HepG2 (cell line): ENCODE results near the gene TRMU. TPM values are rescaled to one million over a fixed set of nuclear protein-coding genes. Genes with fewer than 3 reads are reported as not detected.

Source experiments
- ERF ChIP-seq: IDR thresholded peaks from 2 replicates; pipeline ENCODE4 v1.6.1; 2018; ENCODE audit warnings: missing biosample characterization, missing genetic modification reagents
- HNF4G ChIP-seq, 2 experiments: sonication (generic) in 1 of 2; formaldehyde crosslinking in 1 of 2; IDR thresholded peaks; 2 replicates each; pipeline versions ENCODE4 v1.4.0 to v1.6.1; 2011 to 2020; ENCODE audit warnings: borderline replicate concordance in 2 of 2, low read depth in 2 of 2, mild to moderate bottlenecking in 2 of 2, low read length in 1 of 2, missing genetic modification reagents in 1 of 2, moderate library complexity in 1 of 2
- HNRNPLL ChIP-seq: fragments of 200-400 bp; formaldehyde crosslinking; IDR thresholded peaks from 2 replicates; pipeline ENCODE4 v1.6.1; 2017; ENCODE audit warnings: mild to moderate bottlenecking, low read depth, low read length; ENCODE audit not compliant: poor library complexity, severe bottlenecking
- HOXA3 ChIP-seq: sonication (generic); formaldehyde crosslinking; IDR thresholded peaks from 2 replicates; pipeline ENCODE4 v1.5.0; 2020; ENCODE audit warnings: missing genetic modification reagents
- IRX3 ChIP-seq: sonication (generic); formaldehyde crosslinking; IDR thresholded peaks from 2 replicates; pipeline ENCODE4 v1.8.1; 2023; ENCODE audit warnings: mild to moderate bottlenecking, low read depth, missing genetic modification reagents, borderline replicate concordance
- ISX ChIP-seq: sonication (generic); formaldehyde crosslinking; conservative IDR thresholded peaks from 2 replicates; pipeline ENCODE4 v1.5.0; 2020; ENCODE audit warnings: missing genetic modification reagents
- KDM5A ChIP-seq: fragments of 200-600 bp; sonication (generic); IDR thresholded peaks from 2 replicates; pipeline ENCODE4 v1.7.0; 2018; ENCODE audit warnings: antibody characterized with exemption, mild to moderate bottlenecking, low read length, borderline replicate concordance
- MTF2 ChIP-seq: sonication (generic); formaldehyde crosslinking; IDR thresholded peaks from 2 replicates; pipeline ENCODE4 v1.5.0; 2020; ENCODE audit warnings: missing genetic modification reagents, borderline replicate concordance
- MYC ChIP-seq: sonication (generic); formaldehyde crosslinking; IDR thresholded peaks from 2 replicates; pipeline ENCODE4 v1.9.0; 2021; ENCODE audit warnings: missing genetic modification reagents, borderline replicate concordance
- NFRKB ChIP-seq: fragments of 450-650 bp; IDR thresholded peaks from 2 replicates; pipeline ENCODE4 v1.6.1; 2017
- SETDB1 ChIP-seq: sonication (generic); formaldehyde crosslinking; IDR thresholded peaks from 2 replicates; pipeline ENCODE4 v1.5.1; 2020; ENCODE audit warnings: missing genetic modification reagents, mild to moderate bottlenecking, borderline replicate concordance
- TBP ChIP-seq: sonication (generic); formaldehyde crosslinking; IDR thresholded peaks from 2 replicates; pipeline ENCODE4 v1.5.0; 2020; ENCODE audit warnings: missing genetic modification reagents
- ZFAT ChIP-seq: sonication (generic); formaldehyde crosslinking; conservative IDR thresholded peaks from 2 replicates; pipeline ENCODE4 v1.8.1; 2023; ENCODE audit warnings: missing genetic modification reagents, inconsistent platforms
- polyA plus RNA-seq, 8 experiments: library from polyadenylated mRNA; depleted of rRNA in 3 of 8; stranded (reverse) in 7 of 8; unstranded in 1 of 8; fragments of >200 nt; fragmentation: Illumina TruSeq in 4 of 8; extraction: Trizol in 4 of 8; gene quantifications; 2 replicates each; pipeline versions ENCODE4 v1.2.1 to v1.2.3, GENCODE V29; 2011 to 2016; ENCODE audit warnings: low read depth in 4 of 8, missing spikeins in 1 of 8, mixed read lengths in 1 of 8; ENCODE audit not compliant: insufficient read depth in 1 of 8
- total RNA-seq, 5 experiments: library from RNA; depleted of rRNA; stranded (reverse); fragments of >200 nt; fragmentation: Illumina TruSeq; extraction: Trizol; gene quantifications; 2 replicates each; pipeline ENCODE4 v1.2.3, GENCODE V29; 2016; ENCODE audit warnings: low read depth in 1 of 5
- TF ChIP-seq, protein P1 (sequence below): sonication (generic); formaldehyde crosslinking; IDR thresholded peaks from 2 replicates; pipeline ENCODE4 v1.4.0; 2020; ENCODE audit warnings: mild to moderate bottlenecking, missing genetic modification reagents
- TF ChIP-seq, protein P2 (sequence below): sonication (generic); formaldehyde crosslinking; IDR thresholded peaks from 2 replicates; pipeline ENCODE4 v1.4.0; 2020; ENCODE audit warnings: missing genetic modification reagents, borderline replicate concordance
- TF ChIP-seq, protein P3 (sequence below): IDR thresholded peaks from 2 replicates; pipeline ENCODE4 v1.6.1; 2012; ENCODE audit warnings: low read depth, low read length, improper control_type of control experiment
- TF ChIP-seq, protein P4 (sequence below): sonication (generic); formaldehyde crosslinking; IDR thresholded peaks from 2 replicates; pipeline ENCODE4 v1.5.0; 2020; ENCODE audit warnings: missing genetic modification reagents
- TF ChIP-seq, protein P5 (sequence below): sonication (generic); formaldehyde crosslinking; IDR thresholded peaks from 2 replicates; pipeline ENCODE4 v1.5.1; 2020; ENCODE audit warnings: missing genetic modification reagents, mild to moderate bottlenecking, borderline replicate concordance
- TF ChIP-seq, protein P6 (sequence below): sonication (generic); formaldehyde crosslinking; IDR thresholded peaks from 2 replicates; pipeline ENCODE4 v1.9.0; 2022; ENCODE audit warnings: low read depth, missing genetic modification reagents

TRMU gene
- total and polyA plus RNA-seq, 2 of the 13 experiments (the other 11 are each of a cell fraction or from before 2014, with no cell fraction given) = 31.0 to 50.2 TPM

DNA sequence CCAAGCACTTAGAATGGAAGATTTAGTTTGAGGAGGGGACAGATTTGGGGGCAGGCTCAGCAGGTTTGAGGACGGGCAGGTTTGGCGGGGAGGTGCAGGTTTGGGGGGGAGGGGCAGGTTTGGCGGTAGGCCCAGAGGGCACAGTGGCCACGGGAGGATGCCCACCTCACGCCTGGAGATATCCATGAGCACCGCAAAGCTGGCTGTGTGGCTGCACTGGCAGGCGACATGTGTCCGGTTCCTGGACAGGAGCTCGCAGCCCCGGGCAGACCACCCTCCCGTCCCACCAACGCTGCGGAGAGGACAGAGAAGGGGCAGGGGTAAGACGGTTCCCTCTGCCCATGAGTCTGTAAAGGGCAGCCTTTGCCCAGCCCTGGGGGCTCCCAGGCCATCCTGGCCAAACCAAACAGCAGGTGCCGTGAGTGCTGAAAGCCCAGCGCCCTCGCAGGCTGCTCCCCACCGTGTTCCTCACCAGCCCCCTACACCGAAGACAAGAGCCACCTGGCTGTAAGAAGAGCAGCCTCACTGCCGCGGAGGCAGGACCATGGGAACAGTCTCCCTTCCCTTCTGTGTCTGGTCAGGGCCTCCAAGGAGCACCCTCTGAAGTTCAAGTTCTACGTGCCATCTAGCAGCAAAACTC, 43.0 kb downstream of the TRMU start (continued):
- TF ChIP-seq KDM5A (no peak), HNRNPLL (peak; percentile 26), SETDB1 (CRISPR knock-in tag) (no peak), HOXA3 (CRISPR knock-in tag) (peak; percentile 13; the same call in 1 of the 2 replicates), ERF (0 out of 2 replicates have a peak, but pooled peaks have one; percentile 9), HNF4G (IDR thresholded peaks at IDR 0.05; ENCODE audit: borderline replicate concordance, low read depth, low read length) (no peak), HNF4G (CRISPR knock-in tag; IDR thresholded peaks at IDR 0.05; ENCODE audit: borderline replicate concordance, low read depth) (no peak), MYC (CRISPR knock-in tag) (peak; percentile 27; the same call in 1 of the 2 replicates), ZFAT (CRISPR knock-in tag) (no peak), TBP (no peak), NFRKB (no peak), MTF2 (CRISPR knock-in tag) (peak; percentile 42; the same call in 1 of the 2 replicates), IRX3 (CRISPR knock-in tag) (no peak), ISX (CRISPR knock-in tag) (no peak)
- TF ChIP-seq, protein P1, sequence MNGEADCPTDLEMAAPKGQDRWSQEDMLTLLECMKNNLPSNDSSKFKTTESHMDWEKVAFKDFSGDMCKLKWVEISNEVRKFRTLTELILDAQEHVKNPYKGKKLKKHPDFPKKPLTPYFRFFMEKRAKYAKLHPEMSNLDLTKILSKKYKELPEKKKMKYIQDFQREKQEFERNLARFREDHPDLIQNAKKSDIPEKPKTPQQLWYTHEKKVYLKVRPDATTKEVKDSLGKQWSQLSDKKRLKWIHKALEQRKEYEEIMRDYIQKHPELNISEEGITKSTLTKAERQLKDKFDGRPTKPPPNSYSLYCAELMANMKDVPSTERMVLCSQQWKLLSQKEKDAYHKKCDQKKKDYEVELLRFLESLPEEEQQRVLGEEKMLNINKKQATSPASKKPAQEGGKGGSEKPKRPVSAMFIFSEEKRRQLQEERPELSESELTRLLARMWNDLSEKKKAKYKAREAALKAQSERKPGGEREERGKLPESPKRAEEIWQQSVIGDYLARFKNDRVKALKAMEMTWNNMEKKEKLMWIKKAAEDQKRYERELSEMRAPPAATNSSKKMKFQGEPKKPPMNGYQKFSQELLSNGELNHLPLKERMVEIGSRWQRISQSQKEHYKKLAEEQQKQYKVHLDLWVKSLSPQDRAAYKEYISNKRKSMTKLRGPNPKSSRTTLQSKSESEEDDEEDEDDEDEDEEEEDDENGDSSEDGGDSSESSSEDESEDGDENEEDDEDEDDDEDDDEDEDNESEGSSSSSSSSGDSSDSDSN (CRISPR knock-in tag) = peak; percentile 2; the same call in 1 of the 2 replicates
- TF ChIP-seq, protein P2, sequence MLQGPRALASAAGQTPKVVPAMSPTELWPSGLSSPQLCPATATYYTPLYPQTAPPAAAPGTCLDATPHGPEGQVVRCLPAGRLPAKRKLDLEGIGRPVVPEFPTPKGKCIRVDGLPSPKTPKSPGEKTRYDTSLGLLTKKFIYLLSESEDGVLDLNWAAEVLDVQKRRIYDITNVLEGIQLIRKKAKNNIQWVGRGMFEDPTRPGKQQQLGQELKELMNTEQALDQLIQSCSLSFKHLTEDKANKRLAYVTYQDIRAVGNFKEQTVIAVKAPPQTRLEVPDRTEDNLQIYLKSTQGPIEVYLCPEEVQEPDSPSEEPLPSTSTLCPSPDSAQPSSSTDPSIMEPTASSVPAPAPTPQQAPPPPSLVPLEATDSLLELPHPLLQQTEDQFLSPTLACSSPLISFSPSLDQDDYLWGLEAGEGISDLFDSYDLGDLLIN (CRISPR knock-in tag) = no peak
- TF ChIP-seq, protein P3, sequence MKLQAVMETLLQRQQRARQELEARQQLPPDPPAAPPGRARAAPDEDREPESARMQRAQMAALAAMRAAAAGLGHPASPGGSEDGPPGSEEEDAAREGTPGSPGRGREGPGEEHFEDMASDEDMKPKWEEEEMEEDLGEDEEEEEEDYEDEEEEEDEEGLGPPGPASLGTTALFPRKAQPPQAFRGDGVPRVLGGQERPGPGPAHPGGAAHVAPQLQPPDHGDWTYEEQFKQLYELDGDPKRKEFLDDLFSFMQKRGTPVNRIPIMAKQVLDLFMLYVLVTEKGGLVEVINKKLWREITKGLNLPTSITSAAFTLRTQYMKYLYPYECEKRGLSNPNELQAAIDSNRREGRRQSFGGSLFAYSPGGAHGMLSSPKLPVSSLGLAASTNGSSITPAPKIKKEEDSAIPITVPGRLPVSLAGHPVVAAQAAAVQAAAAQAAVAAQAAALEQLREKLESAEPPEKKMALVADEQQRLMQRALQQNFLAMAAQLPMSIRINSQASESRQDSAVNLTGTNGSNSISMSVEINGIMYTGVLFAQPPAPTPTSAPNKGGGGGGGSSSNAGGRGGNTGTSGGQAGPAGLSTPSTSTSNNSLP = no peak
- TF ChIP-seq, protein P4, sequence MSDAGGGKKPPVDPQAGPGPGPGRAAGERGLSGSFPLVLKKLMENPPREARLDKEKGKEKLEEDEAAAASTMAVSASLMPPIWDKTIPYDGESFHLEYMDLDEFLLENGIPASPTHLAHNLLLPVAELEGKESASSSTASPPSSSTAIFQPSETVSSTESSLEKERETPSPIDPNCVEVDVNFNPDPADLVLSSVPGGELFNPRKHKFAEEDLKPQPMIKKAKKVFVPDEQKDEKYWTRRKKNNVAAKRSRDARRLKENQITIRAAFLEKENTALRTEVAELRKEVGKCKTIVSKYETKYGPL (CRISPR knock-in tag) = no peak
- TF ChIP-seq, protein P5, sequence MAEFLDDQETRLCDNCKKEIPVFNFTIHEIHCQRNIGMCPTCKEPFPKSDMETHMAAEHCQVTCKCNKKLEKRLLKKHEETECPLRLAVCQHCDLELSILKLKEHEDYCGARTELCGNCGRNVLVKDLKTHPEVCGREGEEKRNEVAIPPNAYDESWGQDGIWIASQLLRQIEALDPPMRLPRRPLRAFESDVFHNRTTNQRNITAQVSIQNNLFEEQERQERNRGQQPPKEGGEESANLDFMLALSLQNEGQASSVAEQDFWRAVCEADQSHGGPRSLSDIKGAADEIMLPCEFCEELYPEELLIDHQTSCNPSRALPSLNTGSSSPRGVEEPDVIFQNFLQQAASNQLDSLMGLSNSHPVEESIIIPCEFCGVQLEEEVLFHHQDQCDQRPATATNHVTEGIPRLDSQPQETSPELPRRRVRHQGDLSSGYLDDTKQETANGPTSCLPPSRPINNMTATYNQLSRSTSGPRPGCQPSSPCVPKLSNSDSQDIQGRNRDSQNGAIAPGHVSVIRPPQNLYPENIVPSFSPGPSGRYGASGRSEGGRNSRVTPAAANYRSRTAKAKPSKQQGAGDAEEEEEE (CRISPR knock-in tag) = no peak
- TF ChIP-seq, protein P6, sequence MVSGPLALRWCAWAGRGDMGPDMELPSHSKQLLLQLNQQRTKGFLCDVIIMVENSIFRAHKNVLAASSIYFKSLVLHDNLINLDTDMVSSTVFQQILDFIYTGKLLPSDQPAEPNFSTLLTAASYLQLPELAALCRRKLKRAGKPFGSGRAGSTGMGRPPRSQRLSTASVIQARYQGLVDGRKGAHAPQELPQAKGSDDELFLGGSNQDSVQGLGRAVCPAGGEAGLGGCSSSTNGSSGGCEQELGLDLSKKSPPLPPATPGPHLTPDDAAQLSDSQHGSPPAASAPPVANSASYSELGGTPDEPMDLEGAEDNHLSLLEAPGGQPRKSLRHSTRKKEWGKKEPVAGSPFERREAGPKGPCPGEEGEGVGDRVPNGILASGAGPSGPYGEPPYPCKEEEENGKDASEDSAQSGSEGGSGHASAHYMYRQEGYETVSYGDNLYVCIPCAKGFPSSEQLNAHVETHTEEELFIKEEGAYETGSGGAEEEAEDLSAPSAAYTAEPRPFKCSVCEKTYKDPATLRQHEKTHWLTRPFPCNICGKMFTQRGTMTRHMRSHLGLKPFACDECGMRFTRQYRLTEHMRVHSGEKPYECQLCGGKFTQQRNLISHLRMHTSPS = 0 out of 2 replicates have a peak, but pooled peaks have one; percentile 41
